HG03439 (cell line): ENCODE measurements around the gene TLCD3A.
"Not testable (repeated sequence)": the region's sequence is repeated elsewhere in the genome, so short reads cannot be mapped to it uniquely, and the experiment has no call there.

Experiments
- ATAC-seq: cut with Tn5 transposase; IDR thresholded peaks from one replicate; pipeline ENCODE4 v1.9.1; 2021; ENCODE audit warnings: mild to moderate bottlenecking, moderate library complexity; ENCODE audit not compliant: unreplicated experiment

TLCD3A gene

DNA sequence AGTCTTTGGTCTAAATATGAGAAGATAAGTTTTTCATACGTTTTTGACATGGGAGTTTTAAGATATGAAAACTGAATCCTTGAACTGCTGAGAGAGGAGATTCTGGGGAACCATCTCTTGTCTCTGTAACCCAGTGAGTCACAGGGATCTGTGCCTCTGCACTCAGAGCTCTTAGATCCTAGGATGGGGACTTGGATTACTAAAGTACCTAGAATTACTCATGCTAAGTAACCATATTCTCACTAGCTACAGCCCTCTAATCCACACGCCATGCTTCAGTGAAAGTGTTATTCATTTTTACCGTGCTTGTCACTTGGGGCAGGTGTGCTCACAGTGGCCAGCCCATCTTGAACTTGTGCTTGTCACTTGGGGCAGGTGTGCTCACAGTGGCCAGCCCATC lies 51.7 kb downstream of the TLCD3A start:
- ATAC-seq = no peak

- ATAC-seq = not testable (repeated sequence)
These were observed 53.5 kb downstream of the TLCD3A start for GRCh38 chr17:785901-786300.

DNA sequence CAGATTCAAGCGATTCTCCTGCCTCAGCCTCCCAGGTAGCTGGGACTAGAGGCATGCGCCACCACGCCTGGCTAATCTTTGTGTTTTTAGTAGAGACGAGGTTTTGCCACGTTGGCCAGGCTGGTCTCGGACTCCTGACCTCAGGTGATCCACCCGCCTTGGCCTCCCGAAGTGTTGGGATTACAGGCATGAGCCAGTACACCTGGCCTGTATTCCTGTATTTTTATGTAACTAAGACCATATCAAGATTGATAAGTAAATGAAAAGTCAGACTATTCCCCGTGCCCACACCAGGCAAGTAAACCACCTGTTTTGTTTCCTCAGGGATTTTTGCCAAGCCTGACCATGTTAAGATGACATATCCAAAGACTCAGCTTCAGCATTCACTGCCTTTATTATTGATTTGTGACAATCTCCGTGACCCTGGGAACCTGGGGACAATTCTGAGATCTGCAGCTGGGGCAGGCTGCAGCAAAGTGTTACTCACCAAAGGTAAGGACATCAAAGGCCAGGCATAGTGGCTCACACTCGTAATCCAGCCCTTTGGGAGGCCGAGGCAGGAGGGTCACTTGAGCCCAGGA lies 55.3 kb downstream of the TLCD3A start:
- no peak for ATAC-seq

- no peak for ATAC-seq
These were observed 56.2 kb downstream of the TLCD3A start for GRCh38 chr17:788551-788950.

DNA sequence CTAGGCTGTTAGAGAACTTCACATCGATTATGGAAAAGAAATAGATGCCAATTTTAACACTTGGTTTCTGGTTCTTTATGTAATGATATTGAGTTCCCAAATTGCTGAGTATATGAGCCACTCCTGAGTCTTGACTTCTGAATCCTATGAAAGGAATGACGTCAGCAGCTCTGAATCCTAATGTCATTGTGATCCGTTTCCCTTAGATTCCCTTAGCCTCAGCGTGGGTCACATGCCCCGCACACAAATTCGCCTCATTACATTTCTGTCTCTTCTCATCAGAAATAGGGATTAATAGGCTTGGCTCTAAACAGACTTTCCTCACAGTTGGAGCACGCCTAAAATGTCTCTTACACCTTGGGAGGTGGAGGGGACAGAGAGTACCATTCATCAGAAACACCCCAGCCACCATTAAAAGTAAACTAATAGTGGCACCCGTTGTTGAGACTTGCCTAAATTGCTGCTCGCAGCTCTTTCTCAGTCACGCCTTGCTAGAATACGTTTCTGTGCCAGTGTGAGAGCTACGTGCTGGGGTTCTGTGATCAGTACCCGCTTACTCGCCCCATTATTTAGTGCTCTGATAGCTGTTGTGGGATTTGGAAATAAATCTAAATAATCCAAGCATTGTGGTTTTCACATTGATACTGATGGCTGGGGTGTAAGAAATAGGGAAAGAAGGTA lies 56.9 kb downstream of the TLCD3A start:
- ATAC-seq = no peak

- ATAC-seq = not testable (repeated sequence)
These were observed 57.8 kb downstream of the TLCD3A start for GRCh38 chr17:789931-790873.

DNA sequence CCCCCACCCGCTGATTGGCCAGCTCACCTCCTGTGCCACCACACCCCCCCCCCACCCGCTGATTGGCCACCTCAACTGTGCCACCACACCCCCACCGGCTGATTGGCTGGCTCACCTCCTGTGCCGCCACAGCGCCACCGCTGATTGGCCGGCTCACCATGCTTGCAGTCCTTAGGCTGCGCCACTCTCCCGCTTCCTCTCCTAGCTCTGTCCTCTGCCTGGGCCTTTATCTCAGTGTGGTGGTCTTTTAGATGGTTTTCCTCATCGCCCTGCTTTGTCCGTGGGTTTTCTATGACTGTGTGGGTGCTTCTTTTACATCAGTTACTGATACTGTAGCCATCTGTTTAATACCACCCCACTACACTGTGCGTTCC lies 58.5 kb downstream of the TLCD3A start:
- ATAC-seq = not testable (repeated sequence)

DNA sequence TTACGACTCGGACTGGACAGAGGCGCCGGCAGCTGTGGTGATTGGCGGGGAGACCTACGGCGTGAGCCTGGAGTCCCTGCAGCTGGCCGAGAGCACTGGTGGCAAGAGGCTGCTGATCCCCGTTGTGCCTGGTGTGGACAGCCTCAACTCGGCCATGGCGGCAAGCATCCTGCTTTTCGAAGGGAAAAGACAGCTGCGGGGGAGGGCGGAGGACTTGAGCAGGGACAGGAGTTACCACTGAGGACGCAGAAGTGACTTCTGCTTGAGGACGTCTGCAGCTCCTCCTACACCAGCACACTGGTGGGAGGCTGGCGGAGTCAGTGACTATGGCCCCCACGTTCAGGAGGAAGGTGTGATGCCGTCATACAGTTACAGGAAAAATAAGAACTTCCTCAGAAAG lies 59.4 kb downstream of the TLCD3A start:
- ATAC-seq = no peak

DNA sequence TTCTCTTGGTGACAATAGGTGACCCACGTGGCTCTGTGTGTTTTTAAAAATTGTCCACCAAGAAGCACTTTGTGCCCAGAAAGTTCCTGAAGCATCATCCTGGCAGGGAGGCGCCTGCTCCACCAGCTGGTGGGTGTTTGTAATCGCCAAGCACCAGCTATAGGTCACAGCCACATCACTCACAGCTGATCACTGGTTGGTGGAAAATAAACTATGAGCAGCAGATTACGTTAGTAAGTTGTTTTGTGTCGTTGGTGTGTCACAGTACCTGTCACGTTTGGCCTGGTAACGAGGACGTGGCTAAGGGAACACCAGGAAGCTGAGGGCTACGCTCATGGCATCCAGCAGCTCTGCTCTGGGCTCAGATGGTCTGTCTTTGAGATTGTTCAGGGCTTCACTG lies 59.9 kb downstream of the TLCD3A start:
- ATAC-seq = no peak
